ENCODE measurements around the gene COL5A2.
A peak's percentile ranks its signal among the peaks of the same experiment; 100 is the strongest.

COL5A2 gene

DNA sequence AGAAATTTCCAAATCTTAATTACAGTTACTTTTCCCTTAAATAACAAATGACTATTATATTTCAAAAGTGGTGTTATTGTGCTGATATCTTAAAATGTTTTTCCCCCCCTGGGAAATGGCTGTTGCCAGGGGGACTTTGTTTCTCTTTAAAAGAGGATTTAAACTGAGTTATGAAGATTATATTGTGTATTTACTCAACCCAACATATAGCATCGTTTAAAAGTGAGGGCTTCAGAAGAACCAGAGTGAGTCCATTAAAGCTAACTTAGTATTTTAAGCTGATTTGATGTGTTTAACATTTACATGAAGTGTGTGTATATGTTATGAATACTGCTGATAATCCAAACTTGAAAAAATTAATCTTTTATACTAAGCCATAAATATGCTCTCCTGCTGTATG is 81.6 kb downstream of the COL5A2 start:
- DNase-seq (ENCODE audit: low read depth): no peak

DNA sequence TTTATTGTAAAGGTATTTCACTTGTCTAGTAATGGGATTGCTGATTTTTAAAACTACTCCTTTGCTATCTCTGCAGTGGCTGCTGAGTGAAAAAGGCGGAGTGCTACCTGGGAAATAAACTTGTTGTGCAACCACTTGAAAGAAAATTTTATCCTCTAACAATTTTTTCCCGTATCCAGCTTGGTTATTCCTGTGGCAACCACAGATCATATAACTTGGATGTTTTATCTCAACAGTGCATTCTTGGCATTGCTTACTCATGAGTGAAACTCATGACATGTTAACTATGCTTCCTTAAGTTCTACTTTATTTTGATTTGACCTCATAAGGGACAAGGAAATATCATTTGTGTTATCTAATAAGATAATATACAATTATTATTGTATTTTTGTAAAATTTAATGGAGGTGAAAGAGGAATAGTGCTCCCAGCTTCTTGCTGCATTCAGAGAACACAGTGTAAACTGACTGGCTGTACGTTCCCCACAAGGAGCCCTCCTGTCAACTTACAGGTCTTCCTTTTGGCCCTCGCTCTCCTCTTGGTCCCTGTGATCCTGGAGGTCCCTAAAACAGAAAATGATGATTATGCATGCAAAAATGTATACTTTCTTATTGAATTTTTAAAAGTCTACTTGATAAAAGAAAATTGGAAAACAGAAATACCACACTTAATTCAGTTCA is 82.7 kb downstream of the COL5A2 start:
- DNase-seq (ENCODE audit: low read depth): peak; percentile 89

DNA sequence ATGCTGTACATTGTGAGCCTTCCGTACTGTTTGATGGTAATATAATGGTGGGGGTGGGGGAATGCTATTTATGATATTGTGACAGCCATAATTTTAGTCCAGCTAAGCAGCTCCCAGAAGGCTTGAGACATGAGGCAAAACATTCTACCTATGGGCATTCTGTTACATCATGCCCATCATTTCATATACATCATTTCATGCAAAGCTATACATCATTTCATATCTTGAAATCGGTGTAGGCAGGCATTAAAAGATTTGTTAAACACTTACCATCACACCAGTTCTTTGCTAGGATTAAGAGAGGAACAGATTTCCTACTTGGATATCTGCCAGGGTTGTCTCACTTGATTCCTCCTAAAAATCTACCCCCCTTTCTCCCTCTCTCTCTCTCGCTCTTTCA is 84.5 kb downstream of the COL5A2 start:
- no peak for DNase-seq (ENCODE audit: low read depth)

DNA sequence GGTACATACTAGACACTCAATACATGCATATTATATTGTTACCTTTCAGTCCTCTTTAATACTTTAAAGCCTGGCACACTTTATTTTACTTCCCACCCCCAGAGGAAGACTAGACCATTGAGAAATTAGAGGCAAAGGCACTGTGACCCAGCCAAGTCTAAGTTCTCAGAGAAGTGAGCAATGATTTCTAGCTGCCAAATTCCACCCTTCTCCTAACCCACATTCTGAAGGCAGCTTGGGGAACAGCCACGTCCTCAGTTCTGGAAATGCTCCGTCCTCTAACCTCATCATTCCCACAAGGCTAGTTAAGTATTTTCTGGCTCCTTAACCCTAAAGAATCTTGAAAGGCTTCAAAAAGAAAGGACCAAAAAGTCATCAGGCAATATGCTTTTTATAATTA is 86.6 kb downstream of the COL5A2 start:
- no peak for DNase-seq (ENCODE audit: low read depth)

DNA sequence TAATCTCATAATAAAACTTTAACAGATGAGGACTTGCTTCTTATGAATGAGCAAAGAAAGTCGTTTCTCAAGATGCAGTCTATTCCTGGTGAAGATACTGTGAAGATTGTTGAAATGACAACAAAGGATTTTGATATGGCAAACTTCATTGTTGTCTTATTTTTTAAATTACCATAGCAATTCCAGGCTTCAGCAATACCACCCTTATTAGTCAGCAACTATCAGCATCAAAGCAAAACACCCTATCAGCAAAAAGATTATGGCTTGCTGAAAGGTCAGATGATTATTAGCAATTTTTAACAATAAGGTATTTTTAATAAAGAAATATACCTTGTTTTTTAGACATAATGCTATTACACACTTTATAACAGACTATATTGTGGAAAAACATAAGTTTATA is 88.3 kb downstream of the COL5A2 start:
- DNase-seq (ENCODE audit: low read depth): no peak

DNA sequence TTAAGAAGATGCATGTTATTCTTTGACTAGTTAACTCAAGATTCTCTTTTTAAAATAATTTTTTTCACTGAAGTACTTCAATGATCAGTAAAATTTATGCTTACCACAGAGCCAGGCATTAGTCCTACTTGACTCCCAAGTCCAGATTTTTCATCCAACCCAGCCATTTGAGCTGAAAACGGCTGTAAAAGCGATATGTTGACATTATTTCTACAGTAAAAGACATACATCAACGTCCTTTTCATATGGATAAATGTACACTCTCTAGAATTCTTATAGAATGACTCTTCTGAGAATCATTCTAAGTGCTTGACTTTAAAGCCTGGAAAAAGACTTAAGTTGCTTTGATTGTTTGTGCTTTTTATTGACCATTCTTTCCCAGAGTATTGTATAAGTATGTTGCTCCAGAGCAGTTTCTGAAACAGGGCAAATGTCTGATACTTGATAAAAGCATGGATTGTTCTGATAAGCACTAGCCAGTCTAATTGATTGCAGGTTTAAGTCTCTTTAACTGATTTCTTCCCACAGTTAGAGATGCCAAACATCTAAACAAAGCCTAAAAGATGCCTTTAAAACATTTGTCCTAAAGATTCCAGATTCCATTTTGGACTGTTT is 90.9 kb downstream of the COL5A2 start:
- no peak for DNase-seq (ENCODE audit: low read depth)

DNA sequence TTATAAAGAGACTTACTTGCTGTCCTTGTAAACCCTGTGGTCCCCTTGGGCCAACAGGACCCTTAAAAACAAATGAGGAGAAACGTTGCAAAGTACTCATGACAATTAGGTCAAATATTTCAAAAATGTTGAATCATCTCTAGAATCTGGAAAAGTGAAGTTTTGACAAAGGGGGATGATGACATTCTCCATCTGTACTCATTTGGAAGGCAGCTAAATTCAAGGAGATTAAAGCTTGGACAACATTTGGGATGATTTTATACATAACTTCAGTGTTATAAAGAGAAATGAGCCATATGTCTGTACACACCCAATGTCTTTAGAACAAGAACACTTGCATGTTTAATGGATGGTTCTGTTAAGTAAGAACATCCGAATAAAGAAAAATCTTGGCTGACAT is 92.9 kb downstream of the COL5A2 start:
- DNase-seq (ENCODE audit: low read depth): peak; percentile 95

DNA sequence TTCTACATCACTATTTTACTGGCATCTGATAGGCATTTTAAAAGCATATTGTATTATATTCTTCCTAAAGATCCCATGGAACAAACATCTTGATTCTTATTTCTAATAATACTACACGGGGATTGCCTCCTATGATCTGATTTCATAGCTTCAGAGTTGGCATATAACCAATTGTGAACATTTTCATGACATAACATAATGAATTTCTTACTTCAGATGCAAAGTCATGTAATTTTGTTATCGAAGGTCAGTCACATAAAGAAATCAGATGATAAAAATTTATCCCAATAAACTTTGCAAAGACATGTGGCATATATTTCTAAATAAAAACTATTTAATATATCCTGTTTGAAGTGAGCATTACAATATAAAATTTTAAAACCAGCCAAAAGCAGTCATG is 93.3 kb downstream of the COL5A2 start:
- DNase-seq (ENCODE audit: low read depth): no peak

DNA sequence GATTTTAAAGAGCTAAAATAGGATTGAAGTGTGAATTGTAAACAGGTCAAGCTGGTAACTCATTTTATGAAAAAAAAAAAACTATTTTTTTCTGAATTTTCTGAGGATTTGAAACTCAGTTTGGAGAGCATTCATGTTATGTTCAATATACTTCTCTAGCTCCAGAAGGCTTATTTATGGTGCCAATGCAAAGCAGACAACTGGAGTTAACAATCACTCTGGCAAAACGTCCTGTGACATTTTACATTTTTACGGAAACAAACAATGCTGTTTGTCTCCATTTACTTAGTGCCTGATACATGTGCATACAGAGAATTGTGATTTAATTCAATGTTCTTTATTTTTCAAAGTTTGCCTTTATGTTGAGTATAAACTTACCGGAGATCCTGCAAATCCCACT is 96.0 kb downstream of the COL5A2 start:
- no peak for DNase-seq (ENCODE audit: low read depth)

DNA sequence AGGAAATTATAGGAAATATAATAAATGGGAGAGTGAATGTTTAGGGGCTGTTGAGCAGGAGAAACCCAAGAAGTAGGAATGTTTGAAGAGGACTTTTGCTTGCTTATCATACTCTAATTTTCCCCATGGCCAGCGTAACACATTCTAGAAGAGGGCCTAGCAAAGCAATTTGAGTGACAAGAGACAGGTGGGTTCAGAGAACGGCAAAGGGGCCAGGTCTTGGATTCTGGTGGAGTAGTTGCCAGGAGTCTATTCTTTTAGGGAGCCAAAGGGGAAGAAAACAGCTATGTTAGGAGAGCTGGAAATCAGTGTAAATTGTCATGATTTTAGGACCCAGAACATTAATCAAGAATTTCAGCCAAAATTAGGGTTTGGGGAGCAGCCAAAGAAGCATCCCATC is 96.5 kb downstream of the COL5A2 start:
- no peak for DNase-seq (ENCODE audit: low read depth)

DNA sequence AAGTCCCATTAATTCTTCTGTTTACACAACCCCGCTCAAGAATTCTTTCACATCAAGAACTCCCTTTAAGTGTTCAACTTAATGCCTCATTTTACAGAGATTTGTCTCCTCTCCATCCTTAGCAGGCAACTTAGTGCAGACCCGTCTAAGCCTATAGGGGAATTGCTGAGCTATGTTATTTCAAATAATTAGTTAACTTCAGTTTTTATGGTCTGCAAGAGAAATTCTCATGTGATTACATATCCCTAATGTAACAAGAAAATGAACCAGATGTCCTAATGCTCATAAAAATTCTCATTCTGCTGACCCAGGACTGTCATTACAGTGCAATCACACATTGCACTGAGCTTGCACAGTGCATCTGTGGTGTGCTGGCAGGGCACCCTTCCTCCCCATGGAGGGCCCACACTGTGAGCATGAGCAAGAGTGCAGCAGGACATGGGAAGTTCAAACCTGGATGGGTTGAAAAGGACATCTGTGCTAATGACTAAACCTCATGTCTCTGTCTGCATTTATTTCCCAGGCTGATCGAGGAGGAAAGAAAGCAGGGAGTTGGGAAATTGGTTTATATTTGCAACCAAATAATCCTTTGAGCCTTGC is 97.1 kb downstream of the COL5A2 start:
- DNase-seq (ENCODE audit: low read depth): no peak

DNA sequence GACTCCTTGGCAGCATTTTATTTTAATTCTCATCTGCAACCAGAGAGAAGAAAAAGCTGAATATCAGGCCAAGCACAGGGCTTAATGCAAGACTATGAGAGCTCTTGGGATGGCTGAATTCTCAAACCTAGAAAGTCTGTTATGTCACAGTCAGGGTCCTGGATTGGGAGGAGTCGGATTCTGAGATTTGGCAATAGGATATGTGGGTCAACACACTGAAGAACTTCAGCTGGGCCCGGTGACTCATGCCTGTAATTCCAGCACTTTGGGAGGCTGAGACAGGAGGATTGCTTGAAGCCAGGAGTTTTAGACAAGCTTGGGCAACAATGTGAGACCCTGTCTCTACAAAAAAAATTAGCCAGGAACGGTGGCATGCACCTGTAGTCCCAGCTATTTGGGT is 103.0 kb downstream of the COL5A2 start:
- DNase-seq (ENCODE audit: low read depth): no peak

DNA sequence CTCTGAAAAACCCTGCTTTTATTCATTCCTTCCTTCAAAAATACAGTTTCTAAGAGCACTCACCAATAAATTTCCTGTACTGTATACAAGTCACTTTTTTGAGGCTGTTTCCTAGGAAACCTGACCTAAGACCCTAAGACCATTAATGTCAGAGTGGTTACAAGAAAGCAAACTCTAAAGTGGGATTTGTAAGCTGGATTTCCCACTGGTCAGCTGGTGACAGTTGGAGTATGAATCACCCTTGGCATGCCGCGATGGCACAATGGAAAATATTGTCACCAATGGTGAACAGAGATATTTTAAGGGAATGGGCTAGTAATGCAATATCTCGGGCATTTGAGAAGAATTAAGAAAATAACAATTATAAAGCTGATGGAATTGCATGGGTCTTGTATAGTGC is 103.4 kb downstream of the COL5A2 start:
- no peak for DNase-seq (ENCODE audit: low read depth)

DNA sequence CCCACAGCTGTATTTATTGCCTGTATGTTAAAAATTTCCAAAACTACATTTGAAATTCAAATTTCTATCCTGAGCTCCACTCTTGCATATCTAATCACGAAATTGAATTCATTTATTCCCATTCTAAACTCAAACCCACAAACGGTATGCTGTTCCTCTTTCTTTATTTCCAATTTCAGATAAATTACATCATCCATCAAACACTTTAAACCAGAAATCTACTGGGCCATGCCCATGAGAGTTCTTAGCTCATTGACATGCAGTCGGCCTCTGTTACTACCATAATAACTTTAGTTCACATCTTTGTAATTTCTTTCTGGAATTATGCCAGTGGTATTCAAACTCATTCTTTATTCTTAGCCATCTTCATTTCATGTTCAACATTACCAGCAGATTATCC is 105.1 kb downstream of the COL5A2 start:
- DNase-seq (ENCODE audit: low read depth): no peak

DNA sequence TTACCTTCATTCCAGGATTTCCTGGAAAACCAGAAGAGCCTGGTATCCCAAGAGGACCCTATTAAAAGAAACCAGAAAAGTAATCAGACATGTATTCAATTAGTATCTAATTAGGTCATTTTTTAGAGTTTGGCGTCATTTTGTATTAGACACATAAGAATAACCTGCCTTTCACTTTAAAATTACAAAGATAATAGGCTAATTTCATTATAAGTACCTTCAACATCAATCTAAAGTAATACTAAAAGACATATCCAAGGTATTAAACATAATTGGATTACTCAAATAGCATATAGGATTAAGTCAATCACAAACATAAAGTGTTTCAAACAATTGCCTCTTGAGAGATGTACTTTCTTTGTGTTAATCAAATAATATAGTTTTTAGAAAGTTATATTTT is 107.5 kb downstream of the COL5A2 start:
- DNase-seq (ENCODE audit: low read depth): no peak

DNA sequence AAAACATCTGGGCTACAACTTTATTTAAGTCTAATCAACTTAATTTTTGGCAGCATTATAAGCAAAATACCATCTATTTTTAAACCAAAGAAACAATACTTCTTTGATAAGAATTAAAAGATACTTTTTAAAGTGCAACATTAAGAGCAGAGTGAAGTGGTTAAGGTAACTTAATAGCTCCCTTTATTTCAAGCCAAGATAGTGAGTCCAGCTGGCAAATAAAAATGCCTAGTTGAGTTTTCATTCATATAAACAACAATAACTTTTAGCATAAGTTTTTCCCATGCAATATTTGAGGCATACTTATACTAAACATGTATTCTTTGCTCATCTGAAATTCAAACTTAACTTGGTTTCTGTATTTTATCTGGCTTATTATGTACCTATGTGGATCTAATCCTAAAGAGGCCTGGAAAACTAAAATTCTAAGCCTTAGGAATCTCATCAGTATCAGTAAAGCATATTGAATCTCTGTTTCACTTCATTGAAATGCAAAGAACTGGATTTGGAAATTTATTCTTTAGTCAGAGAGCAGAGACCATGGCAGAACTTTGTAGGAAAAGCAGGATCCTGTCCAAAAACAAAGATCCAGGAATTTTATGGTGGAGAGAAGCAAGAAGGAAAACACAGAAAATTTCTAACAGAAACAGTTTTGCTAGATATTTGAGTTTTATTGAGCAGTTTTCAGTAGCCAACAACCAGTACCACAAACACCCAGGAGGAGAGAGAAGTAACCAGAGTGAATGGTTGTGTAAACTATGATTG is 109.5 kb downstream of the COL5A2 start:
- no peak for DNase-seq (ENCODE audit: low read depth)

DNA sequence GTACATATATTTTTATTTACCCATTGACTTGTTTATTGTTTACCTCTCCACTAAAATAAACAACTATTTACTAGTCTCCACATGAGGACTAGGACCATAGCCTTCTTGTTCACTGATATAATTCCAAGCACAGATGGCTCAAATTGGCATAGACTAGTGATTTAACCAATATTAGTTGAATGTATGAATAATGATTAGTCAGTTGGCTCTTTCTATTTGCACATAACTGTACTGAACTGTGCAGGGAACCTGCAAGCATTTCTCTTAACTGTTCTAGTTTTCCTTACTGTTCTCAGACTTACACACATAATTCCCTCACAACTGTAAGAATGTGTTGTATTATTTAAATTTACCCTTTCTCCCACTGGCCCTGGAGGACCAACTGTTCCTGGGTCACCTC is 113.5 kb downstream of the COL5A2 start:
- peak; percentile 32 for DNase-seq (ENCODE audit: low read depth)

DNA sequence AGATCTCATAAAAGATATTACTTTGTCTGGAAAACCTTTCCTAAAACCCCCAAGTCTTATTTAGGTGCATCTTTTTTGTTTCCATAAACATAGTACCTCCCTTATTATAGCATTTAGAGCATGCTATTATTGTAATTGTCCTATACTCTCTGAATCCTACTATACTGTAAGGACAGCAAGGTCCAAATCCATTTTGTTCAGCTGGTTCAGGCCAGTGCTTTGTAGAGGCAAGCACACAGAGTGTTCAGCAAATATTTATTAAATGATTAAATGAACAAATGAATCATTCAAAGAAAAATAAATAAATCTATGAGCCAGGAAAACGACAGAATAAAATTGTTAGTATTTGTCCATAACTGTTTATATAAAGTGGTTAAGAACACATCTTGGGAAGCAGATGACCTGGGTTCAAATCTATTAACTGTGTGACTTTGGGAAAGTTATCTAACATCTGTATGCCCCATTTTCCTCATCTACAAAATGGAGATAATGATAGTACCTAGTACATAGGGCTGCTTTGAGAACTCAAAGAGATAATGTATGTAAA is 119.4 kb downstream of the COL5A2 start:
- no peak for DNase-seq (ENCODE audit: low read depth)

DNA sequence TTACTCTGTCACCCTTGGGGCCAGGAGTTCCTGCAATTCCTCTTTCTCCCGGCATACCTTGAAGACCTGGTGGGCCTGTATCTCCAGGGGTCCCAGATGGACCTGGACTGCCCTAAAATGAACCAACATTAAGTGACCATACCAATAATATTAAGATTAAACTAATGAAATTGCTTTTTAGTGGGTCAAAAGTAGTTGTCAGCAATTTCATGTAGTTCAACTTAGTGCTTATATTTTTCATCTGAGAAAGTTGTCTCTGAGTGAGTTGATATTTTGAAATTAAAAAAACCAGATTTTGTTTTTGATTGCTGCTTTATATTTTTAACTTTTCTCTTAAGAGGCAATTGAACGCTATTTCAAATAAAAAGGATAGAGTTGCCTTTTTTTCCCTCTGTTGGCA is 122.2 kb downstream of the COL5A2 start:
- no peak for DNase-seq (ENCODE audit: low read depth)

DNA sequence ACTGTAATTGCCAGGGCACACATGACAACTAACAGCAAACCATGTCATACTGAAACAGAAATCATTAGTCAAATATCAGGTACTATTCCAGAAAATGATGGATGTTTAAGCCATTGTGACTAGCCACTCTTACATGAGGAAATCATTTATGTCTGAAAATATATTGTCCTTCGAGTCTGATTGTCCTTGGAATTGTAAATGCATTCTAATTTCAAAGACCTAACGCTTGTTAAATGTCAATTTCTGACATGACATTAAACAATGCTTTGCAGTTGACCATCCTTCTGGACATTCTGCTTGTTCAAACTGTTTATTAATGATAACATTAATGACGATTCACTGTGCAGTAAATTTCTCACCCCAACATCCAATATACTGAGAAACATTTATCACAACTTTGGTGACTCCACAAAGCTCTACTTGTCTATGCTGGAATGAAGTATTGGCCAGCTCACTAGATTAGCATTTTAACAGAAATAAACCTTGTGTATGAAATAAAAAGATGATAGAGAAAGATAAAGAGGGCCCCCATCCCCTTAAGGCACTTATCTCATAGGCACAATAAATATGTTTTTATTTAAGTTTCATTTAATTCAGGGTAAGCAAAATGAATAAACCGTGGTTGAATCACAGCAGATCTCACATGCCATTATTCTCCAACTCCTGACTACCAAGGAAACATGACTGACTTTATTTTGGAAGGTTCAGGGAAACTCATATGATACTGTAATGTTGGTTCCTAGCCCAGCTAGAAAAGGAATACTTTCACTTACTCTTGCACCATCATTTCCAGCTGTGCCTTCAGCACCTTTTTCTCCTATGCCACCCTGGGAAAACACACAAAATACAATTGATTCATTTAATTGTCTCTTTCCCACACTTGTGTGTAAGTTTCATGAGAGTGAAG is 123.1 kb downstream of the COL5A2 start:
- DNase-seq (ENCODE audit: low read depth): no peak

DNA sequence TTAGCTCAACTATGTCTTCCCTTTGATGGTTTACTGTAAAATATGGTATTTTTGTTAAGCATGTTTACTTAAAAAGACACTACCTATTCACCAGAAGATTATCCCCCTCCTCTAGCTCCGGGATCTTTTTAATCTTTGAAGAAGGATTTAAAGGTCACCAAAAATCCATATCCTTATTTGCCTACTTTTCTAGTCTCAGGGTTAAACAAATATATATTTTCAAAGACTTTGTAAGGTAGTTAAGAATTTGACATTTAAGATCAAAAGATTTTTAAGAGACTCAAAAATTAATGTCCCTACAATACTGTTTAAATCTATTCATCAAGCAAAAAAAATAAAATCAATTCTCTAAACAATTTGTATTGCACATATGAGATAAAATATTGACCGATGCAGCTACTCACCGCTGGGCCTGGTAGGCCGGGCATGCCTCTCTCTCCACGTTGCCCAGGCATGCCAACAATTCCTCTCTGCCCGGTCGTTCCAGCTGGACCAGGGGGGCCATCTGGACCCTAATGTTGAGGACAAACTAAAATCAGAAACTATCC is 129.3 kb downstream of the COL5A2 start:
- DNase-seq (ENCODE audit: low read depth): no peak

Measured in HS-5 (cell line).